WTC11 (cell line): Measurements from ENCODE around the gene RPS6KB2. TPM values are rescaled to one million over a fixed set of nuclear protein-coding genes. Genes with fewer than 3 reads are reported as not detected.
A peak's percentile ranks its signal among the peaks of the same experiment; 100 is the strongest.

Experiments used
- ATAC-seq: fragments of 200-7000 bp; cut with Tn5 transposase; 2 replicates; pipeline ENCODE4 v1.10.0; 2021; ENCODE audit warnings: mild to moderate bottlenecking, moderate library complexity
- CTCF ChIA-PET: fragments of 300-600 bp; sonication (Branson Sonifier 250); formaldehyde crosslinking; loops from one replicate; lab custom pipeline; 2021; ENCODE audit warnings: antibody characterized with exemption; lab: Charles Lee
- POLR2A ChIA-PET: fragments of 350-600 bp; sonication (Branson Sonifier 250); formaldehyde crosslinking; loops from one replicate; lab custom pipeline; 2021; ENCODE audit warnings: antibody characterized with exemption; lab: Charles Lee
- DNase-seq: peaks from one replicate; pipeline ENCODE4 v3.0.0; 2021; ENCODE audit warnings: low spot score
- H3K27ac Mint-ChIP-seq: 2 replicates; pipeline ENCODE4 v1.8.0; 2021; ENCODE audit warnings: mixed read lengths
- H3K27me3 Mint-ChIP-seq: 2 replicates; pipeline ENCODE4 v1.8.0; 2021; ENCODE audit warnings: low read depth, mild to moderate bottlenecking, moderate library complexity, mixed read lengths
- H3K36me3 Mint-ChIP-seq: 2 replicates; pipeline ENCODE4 v1.8.0; 2021; ENCODE audit warnings: mixed read lengths
- H3K4me1 Mint-ChIP-seq: 2 replicates; pipeline ENCODE4 v1.8.0; 2022; ENCODE audit warnings: mixed read lengths
- H3K4me3 Mint-ChIP-seq: 2 replicates; pipeline ENCODE4 v1.8.0; 2021; ENCODE audit warnings: mild to moderate bottlenecking, moderate library complexity, mixed read lengths
- H3K9me3 Mint-ChIP-seq: 2 replicates; pipeline ENCODE4 v1.8.0; 2021; ENCODE audit warnings: mixed read lengths
- ARID4B ChIP-seq: sonication (generic); formaldehyde crosslinking; IDR thresholded peaks from 2 replicates; pipeline ENCODE4 v1.8.0; 2023; ENCODE audit warnings: missing genetic modification reagents, mild to moderate bottlenecking, borderline replicate concordance
- CREB1 ChIP-seq: sonication (generic); formaldehyde crosslinking; IDR thresholded peaks from 2 replicates; pipeline ENCODE4 v1.8.0; 2023; ENCODE audit warnings: mild to moderate bottlenecking, missing genetic modification reagents
- ETV6 ChIP-seq: sonication (generic); formaldehyde crosslinking; IDR thresholded peaks from 2 replicates; pipeline ENCODE4 v1.8.1; 2022; ENCODE audit warnings: mild to moderate bottlenecking, missing genetic modification reagents
- FOXK1 ChIP-seq: sonication (generic); formaldehyde crosslinking; IDR thresholded peaks from 2 replicates; pipeline ENCODE4 v1.8.0; 2022; ENCODE audit warnings: mild to moderate bottlenecking, moderate library complexity, missing genetic modification reagents
- KAT7 ChIP-seq: sonication (generic); formaldehyde crosslinking; IDR thresholded peaks from 2 replicates; pipeline ENCODE4 v1.8.1; 2023; ENCODE audit warnings: missing genetic modification reagents, mild to moderate bottlenecking, borderline replicate concordance
- PRRX2 ChIP-seq: fragments of 250-450 bp; sonication (Bioruptor Pico); IDR thresholded peaks from 2 replicates; pipeline ENCODE4 v1.8.0; 2021; ENCODE audit warnings: mild to moderate bottlenecking
- SOX15 ChIP-seq: fragments of 250-450 bp; sonication (Bioruptor Pico); IDR thresholded peaks from 2 replicates; pipeline ENCODE4 v1.9.0; 2021; ENCODE audit warnings: mild to moderate bottlenecking
- TEAD1 ChIP-seq: sonication (generic); formaldehyde crosslinking; IDR thresholded peaks from 2 replicates; pipeline ENCODE4 v1.8.0; 2022; ENCODE audit warnings: mild to moderate bottlenecking, missing genetic modification reagents
- TEAD4 ChIP-seq: sonication (generic); formaldehyde crosslinking; IDR thresholded peaks from 2 replicates; pipeline ENCODE4 v1.8.0; 2022; ENCODE audit warnings: mild to moderate bottlenecking, missing genetic modification reagents
- ZNF121 ChIP-seq: sonication (generic); formaldehyde crosslinking; IDR thresholded peaks from 2 replicates; pipeline ENCODE4 v1.8.0; 2023; ENCODE audit warnings: missing genetic modification reagents
- total RNA-seq: library from RNA; stranded (reverse); gene quantifications from 3 replicates; pipeline ENCODE4 v1.2.3, GENCODE V29; 2021
- TF ChIP-seq, protein P1 (sequence below): sonication (generic); formaldehyde crosslinking; IDR thresholded peaks from 2 replicates; pipeline ENCODE4 v1.8.1; 2022; ENCODE audit warnings: missing genetic modification reagents, borderline replicate concordance
- TF ChIP-seq, protein P2 (sequence below): fragments of 250-450 bp; sonication (Bioruptor Pico); IDR thresholded peaks from 2 replicates; pipeline ENCODE4 v1.8.0; 2021; ENCODE audit warnings: mild to moderate bottlenecking
- TF ChIP-seq, protein P3 (sequence below): sonication (generic); formaldehyde crosslinking; IDR thresholded peaks from 2 replicates; pipeline ENCODE4 v1.8.1; 2022; ENCODE audit warnings: low read depth, missing genetic modification reagents, borderline replicate concordance

RPS6KB2 gene
- total RNA-seq, 1 experiment from 2014 or later: 54.7 TPM

- no peak for TF ChIP-seq ARID4B
- TF ChIP-seq TEAD1 (CRISPR knock-in tag): no peak
- no peak for TF ChIP-seq SOX15 (CRISPR knock-in tag)
- no peak for TF ChIP-seq ETV6 (CRISPR knock-in tag)
- TF ChIP-seq, protein P1, sequence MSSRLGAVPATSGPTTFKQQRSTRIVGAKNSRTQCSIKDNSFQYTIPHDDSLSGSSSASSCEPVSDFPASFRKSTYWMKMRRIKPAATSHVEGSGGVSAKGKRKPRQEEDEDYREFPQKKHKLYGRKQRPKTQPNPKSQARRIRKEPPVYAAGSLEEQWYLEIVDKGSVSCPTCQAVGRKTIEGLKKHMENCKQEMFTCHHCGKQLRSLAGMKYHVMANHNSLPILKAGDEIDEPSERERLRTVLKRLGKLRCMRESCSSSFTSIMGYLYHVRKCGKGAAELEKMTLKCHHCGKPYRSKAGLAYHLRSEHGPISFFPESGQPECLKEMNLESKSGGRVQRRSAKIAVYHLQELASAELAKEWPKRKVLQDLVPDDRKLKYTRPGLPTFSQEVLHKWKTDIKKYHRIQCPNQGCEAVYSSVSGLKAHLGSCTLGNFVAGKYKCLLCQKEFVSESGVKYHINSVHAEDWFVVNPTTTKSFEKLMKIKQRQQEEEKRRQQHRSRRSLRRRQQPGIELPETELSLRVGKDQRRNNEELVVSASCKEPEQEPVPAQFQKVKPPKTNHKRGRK (CRISPR knock-in tag): no peak
These were observed 13.5 kb downstream of the RPS6KB2 start (continued) for GRCh38 chr11:67441731-67442351.

GRCh38 chr11:67442504-67443404, 14.5 kb downstream of the RPS6KB2 start:
- Mint-ChIP-seq H3K9me3 (no peaks in the 10 kb centered on the region), H3K4me3 (peak overlapping the region; percentile 90), H3K27me3 (peaks cover 8% of the 10 kb centered on the region), H3K4me1 (peaks cover 10% of the 10 kb centered on the region), H3K27ac (peak overlapping the region; percentile 89), H3K36me3 (no peaks in the 10 kb centered on the region)
- no peak for DNase-seq
- ATAC-seq: peak; percentile 21
- ChIA-PET POLR2A (interaction anchor here (0.6 to 1.7 kb wide), 3 partner anchors 26 to 156 kb away, joined by 3 to 5 read pairs (median 4); partner anchors contain the start of gene CARNS1), CTCF (interaction anchor here (0.6 to 1.3 kb wide), 4 partner anchors 41 to 171 kb away, joined by 3 to 9 read pairs (median 4); partner anchors contain the start of gene PPP1CA)
- no peak for TF ChIP-seq TEAD4 (CRISPR knock-in tag)
- TF ChIP-seq FOXK1 (CRISPR knock-in tag): no peak
- 0 out of 2 replicates have a peak, but pooled peaks have one; percentile 3 for TF ChIP-seq KAT7 (CRISPR knock-in tag)

GRCh38 chr11:67445515-67445914, 17.2 kb downstream of the RPS6KB2 start:
- no peaks in the 10 kb centered on the region for H3K9me3 Mint-ChIP-seq

More at GRCh38 chr11:67445515-67445914, 17.2 kb downstream of the RPS6KB2 start:
- POLR2A ChIA-PET: no interaction called here
- ATAC-seq: no peak
- Mint-ChIP-seq H3K27ac (no peak overlapping the region), H3K4me1 (0 out of 2 replicates have a peak, but pooled peaks cover 3% of the 10 kb centered on the region), H3K27me3 (peaks cover 10% of the 10 kb centered on the region), H3K4me3 (peak overlapping the region; percentile 77), H3K36me3 (no peaks in the 10 kb centered on the region)
- CTCF ChIA-PET: no interaction called here
- no peak for DNase-seq
- TF ChIP-seq, protein P2, sequence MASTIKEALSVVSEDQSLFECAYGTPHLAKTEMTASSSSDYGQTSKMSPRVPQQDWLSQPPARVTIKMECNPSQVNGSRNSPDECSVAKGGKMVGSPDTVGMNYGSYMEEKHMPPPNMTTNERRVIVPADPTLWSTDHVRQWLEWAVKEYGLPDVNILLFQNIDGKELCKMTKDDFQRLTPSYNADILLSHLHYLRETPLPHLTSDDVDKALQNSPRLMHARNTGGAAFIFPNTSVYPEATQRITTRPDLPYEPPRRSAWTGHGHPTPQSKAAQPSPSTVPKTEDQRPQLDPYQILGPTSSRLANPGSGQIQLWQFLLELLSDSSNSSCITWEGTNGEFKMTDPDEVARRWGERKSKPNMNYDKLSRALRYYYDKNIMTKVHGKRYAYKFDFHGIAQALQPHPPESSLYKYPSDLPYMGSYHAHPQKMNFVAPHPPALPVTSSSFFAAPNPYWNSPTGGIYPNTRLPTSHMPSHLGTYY (CRISPR knock-in tag): no peak
- TF ChIP-seq, protein P3, sequence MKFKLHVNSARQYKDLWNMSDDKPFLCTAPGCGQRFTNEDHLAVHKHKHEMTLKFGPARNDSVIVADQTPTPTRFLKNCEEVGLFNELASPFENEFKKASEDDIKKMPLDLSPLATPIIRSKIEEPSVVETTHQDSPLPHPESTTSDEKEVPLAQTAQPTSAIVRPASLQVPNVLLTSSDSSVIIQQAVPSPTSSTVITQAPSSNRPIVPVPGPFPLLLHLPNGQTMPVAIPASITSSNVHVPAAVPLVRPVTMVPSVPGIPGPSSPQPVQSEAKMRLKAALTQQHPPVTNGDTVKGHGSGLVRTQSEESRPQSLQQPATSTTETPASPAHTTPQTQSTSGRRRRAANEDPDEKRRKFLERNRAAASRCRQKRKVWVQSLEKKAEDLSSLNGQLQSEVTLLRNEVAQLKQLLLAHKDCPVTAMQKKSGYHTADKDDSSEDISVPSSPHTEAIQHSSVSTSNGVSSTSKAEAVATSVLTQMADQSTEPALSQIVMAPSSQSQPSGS (CRISPR knock-in tag): no peak
- no peak for TF ChIP-seq PRRX2
- no peak for TF ChIP-seq CREB1
- peak; percentile 93 for TF ChIP-seq ZNF121 (CRISPR knock-in tag)
